CD4-positive, alpha-beta memory T cell (primary cell): ENCODE results near the gene ZNF630. TPM values are rescaled to one million over a fixed set of nuclear protein-coding genes. Genes with fewer than 3 reads are reported as not detected.
"Not testable (repeated sequence)": the region's sequence is repeated elsewhere in the genome, so short reads cannot be mapped to it uniquely, and the experiment has no call there.

ENCODE experiments used
- CTCF ChIA-PET: fragments of 350-600 bp; sonication (Branson Sonifier 250); formaldehyde crosslinking; loops from one replicate; lab custom pipeline; 2021; ENCODE audit warnings: inconsistent platforms; ENCODE audit not compliant: partially characterized antibody; lab: Charles Lee
- POLR2A ChIA-PET: fragments of 350-600 bp; sonication (Branson Sonifier 250); formaldehyde crosslinking; loops from one replicate; lab custom pipeline; 2021; ENCODE audit not compliant: partially characterized antibody; lab: Charles Lee
- DNase-seq, 5 donors: peaks; one replicate each; pipeline versions ENCODE4 v3.0.0 to v3.0.0-alpha.2; 2020 to 2022; ENCODE audit warnings: mixed read lengths in 1 of 5
- H3K27ac ChIP-seq: one replicate; pipeline ENCODE4 v1.7.0; 2013; ENCODE audit warnings: low read depth, low read length
- H3K27me3 ChIP-seq: 2 replicates; pipeline ENCODE4 v1.7.0; 2013; ENCODE audit warnings: mild to moderate bottlenecking, low read length, moderate library complexity; ENCODE audit not compliant: insufficient read depth
- H3K36me3 ChIP-seq: 2 replicates; pipeline ENCODE4 v1.7.0; 2013; ENCODE audit warnings: mild to moderate bottlenecking, low read length, moderate library complexity; ENCODE audit not compliant: insufficient read depth
- H3K4me1 ChIP-seq: 2 replicates; pipeline ENCODE4 v1.7.0; 2013; ENCODE audit warnings: mild to moderate bottlenecking, low read length, moderate library complexity; ENCODE audit not compliant: insufficient read depth
- H3K4me3 ChIP-seq, 2 donors: one replicate each; pipeline ENCODE4 v1.7.0; 2013; ENCODE audit warnings: low read length in 2 of 2, mild to moderate bottlenecking in 1 of 2
- H3K9me3 ChIP-seq, 2 donors: one replicate each; pipeline ENCODE4 v1.7.0; 2013; ENCODE audit warnings: low read length in 2 of 2, control low read depth in 1 of 2; ENCODE audit not compliant: control insufficient read depth in 1 of 2
- H3K27ac Mint-ChIP-seq, 7 donors: one replicate each; pipeline ENCODE4 v1.8.0; 2020 to 2021; ENCODE audit warnings: mixed read lengths in 7 of 7, mild to moderate bottlenecking in 6 of 7, inconsistent platforms in 3 of 7, moderate library complexity in 3 of 7
- H3K27me3 Mint-ChIP-seq, 2 donors: one replicate each; pipeline ENCODE4 v1.8.0; 2020 to 2021; ENCODE audit warnings: mixed read lengths in 2 of 2
- H3K36me3 Mint-ChIP-seq, 2 donors: one replicate each; pipeline ENCODE4 v1.8.0; 2020 to 2021; ENCODE audit warnings: mixed read lengths in 2 of 2, inconsistent platforms in 1 of 2, mild to moderate bottlenecking in 1 of 2
- H3K4me1 Mint-ChIP-seq, 4 donors: one replicate each; pipeline ENCODE4 v1.8.0; 2020 to 2021; ENCODE audit warnings: mixed read lengths in 4 of 4, mild to moderate bottlenecking in 1 of 4
- H3K4me3 Mint-ChIP-seq, 8 donors: one replicate each; pipeline ENCODE4 v1.8.0; 2020 to 2021; ENCODE audit warnings: mixed read lengths in 8 of 8, mild to moderate bottlenecking in 7 of 8, moderate library complexity in 6 of 8, inconsistent platforms in 3 of 8
- H3K9me3 Mint-ChIP-seq, 8 donors: one replicate each; pipeline ENCODE4 v1.8.0; 2020 to 2021; ENCODE audit warnings: mixed read lengths in 8 of 8, mild to moderate bottlenecking in 5 of 8, inconsistent platforms in 3 of 8, moderate library complexity in 1 of 8
- intact Hi-C: fragments of 100-400 bp; cut with micrococcal nuclease; formaldehyde crosslinking; loops from one replicate; pipeline ENCODE4 v1.15.1; 2023
- polyA plus RNA-seq, 2 donors: library from polyadenylated mRNA; unstranded; fragments of 300-500 nt; fragmentation: Illumina TruSeq; gene quantifications; one replicate each; pipeline ENCODE4 v1.2.3, GENCODE V29; 2021
- total RNA-seq, 2 experiments: library from RNA; stranded (reverse); gene quantifications; one replicate each; pipeline ENCODE4 v1.2.3, GENCODE V29; 2021

Gene ZNF630
- total and polyA plus RNA-seq, 4 experiments from 2014 or later, result 1.0 to 6.1 (median 3.1) TPM

DNA sequence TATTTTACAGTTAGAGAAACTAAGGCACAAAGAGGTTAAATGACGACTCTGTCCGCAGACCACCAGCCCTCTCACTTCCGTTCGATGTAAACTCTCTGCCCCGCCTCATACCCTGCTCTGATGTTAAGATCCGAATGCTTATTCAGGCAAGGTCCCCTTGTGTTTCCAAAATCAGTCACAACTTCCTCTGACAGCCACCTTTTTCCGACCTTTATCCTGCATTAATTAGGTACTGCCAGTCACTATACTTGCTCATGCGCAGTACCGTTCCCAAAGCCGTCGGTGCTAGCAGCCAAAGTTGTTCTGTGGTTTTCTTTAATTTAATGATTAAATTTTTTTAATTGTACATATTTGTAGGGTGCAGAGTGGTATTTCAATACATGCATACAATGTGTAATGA, 51.0 kb downstream of the ZNF630 start:
- POLR2A ChIA-PET, result interaction anchor here (0.9 to 1.4 kb wide), 5 partner anchors 18 to 938 kb away, joined by 3 to 10 read pairs (median 3); partner anchors contain the start of gene ARAF
- not testable (repeated sequence) for H3K9me3 ChIP-seq, H3K4me1 ChIP-seq, H3K36me3 Mint-ChIP-seq, H3K36me3 ChIP-seq, H3K4me3 ChIP-seq, H3K27ac ChIP-seq, H3K27me3 Mint-ChIP-seq, H3K27me3 ChIP-seq, H3K9me3 Mint-ChIP-seq
- Mint-ChIP-seq H3K27ac (peak overlapping the region; percentile 31 to 95 (median 81)), H3K4me1 (peaks cover under 1 to 18% (median 9%) of the 10 kb centered on the region in 4 donors), H3K4me3 (peak overlapping the region; percentile 71 to 96 (median 91))
- DNase-seq, result peak in 4 of 5 donors; percentile 9 to 60 (median 18)
- intact Hi-C loops, result loop anchor here (2.0 kb wide), 1 partner anchor 460 kb away; the partner anchor contains the start of gene ARAF
- CTCF ChIA-PET, result interaction anchor here (1.3 to 1.4 kb wide), 2 partner anchors 61 to 188 kb away, joined by 3 to 5 read pairs; no protein-coding TSS in a partner anchor

DNA sequence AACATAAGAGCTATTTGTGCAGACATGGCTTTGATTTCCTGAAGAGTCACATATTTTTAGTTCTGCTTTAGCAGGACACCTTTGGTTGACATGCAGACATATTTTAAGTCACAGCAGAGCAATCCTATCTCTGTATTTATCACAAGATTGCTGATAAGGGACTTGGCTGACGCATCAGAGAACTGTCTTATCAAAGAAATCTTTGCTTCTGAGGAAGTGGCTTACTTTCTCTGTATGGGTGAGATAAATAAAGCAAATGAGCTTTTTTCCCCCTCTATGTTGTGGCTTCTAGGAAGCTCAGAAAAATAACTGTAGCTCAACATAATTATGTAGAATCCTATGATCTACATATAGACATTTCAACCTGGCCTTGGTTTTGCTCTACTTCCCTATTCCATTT, 51.5 kb downstream of the ZNF630 start:
- H3K4me3 Mint-ChIP-seq, H3K27ac ChIP-seq, DNase-seq, H3K4me3 ChIP-seq, H3K27me3 ChIP-seq, H3K36me3 ChIP-seq, H3K9me3 ChIP-seq, H3K27me3 Mint-ChIP-seq, H3K36me3 Mint-ChIP-seq, CTCF ChIA-PET, H3K27ac Mint-ChIP-seq, H3K9me3 Mint-ChIP-seq, H3K4me1 ChIP-seq, POLR2A ChIA-PET: not testable (repeated sequence)
- intact Hi-C loops, result loop anchor here (2.0 kb wide), 1 partner anchor 459 kb away; the partner anchor contains the start of gene ARAF
- peaks cover 0 to 16% (median 8%) of the 10 kb centered on the region in 4 donors for H3K4me1 Mint-ChIP-seq

- H3K36me3 ChIP-seq, H3K27me3 Mint-ChIP-seq, H3K27ac Mint-ChIP-seq, CTCF ChIA-PET, H3K4me3 Mint-ChIP-seq, intact Hi-C loops, H3K27me3 ChIP-seq, H3K27ac ChIP-seq, H3K9me3 ChIP-seq, POLR2A ChIA-PET, H3K9me3 Mint-ChIP-seq, DNase-seq, H3K36me3 Mint-ChIP-seq, H3K4me1 ChIP-seq, H3K4me3 ChIP-seq: not testable (repeated sequence)
- peaks cover 0 to 15% (median 8%) of the 10 kb centered on the region in 4 donors for H3K4me1 Mint-ChIP-seq
Measured at GRCh38 chrX:48016583-48017310, 54.7 kb downstream of the ZNF630 start.

GRCh38 chrX:48009445-48009960, 61.9 kb downstream of the ZNF630 start:
- CTCF ChIA-PET, intact Hi-C loops, DNase-seq, H3K27ac Mint-ChIP-seq, H3K4me3 Mint-ChIP-seq, H3K27ac ChIP-seq, H3K9me3 Mint-ChIP-seq, H3K4me3 ChIP-seq, H3K9me3 ChIP-seq, H3K27me3 Mint-ChIP-seq, POLR2A ChIA-PET, H3K36me3 Mint-ChIP-seq, H3K4me1 Mint-ChIP-seq, H3K27me3 ChIP-seq, H3K4me1 ChIP-seq, H3K36me3 ChIP-seq: not testable (repeated sequence)

Other genes starting within 250 kb of the ZNF630 start
- gene ZNF81, start 234.7 kb downstream of the ZNF630 start, total RNA-seq, result 10 to 100 TPM in 1 of 2 experiments, 1 to 10 TPM in 1; 9.9 to 11.5 TPM
- 1 to 10 TPM; 1.3 to 1.5 TPM for gene ZNF81, start 234.7 kb downstream of the ZNF630 start, polyA plus RNA-seq
- gene ZNF182, start 67.7 kb downstream of the ZNF630 start, total RNA-seq, result 10 to 100 TPM; 13.2 to 13.3 TPM
- gene ZNF182, start 67.7 kb downstream of the ZNF630 start, polyA plus RNA-seq, result 1 to 10 TPM; 2.9 to 7.6 TPM
- gene SPACA5, start 64.7 kb downstream of the ZNF630 start, total RNA-seq, result not detected
- gene SPACA5, start 64.7 kb downstream of the ZNF630 start, polyA plus RNA-seq, result not detected
- gene SPACA5B, start 59.0 kb upstream of the ZNF630 start, total RNA-seq, result not detected
- not detected for gene SPACA5B, start 59.0 kb upstream of the ZNF630 start, polyA plus RNA-seq
- gene SSX5, start 125.2 kb upstream of the ZNF630 start, total RNA-seq, result not detected
- not detected for gene SSX5, start 125.2 kb upstream of the ZNF630 start, polyA plus RNA-seq
- gene SSX1, start 183.8 kb upstream of the ZNF630 start, total RNA-seq, result not detected
- gene SSX1, start 183.8 kb upstream of the ZNF630 start, polyA plus RNA-seq, result not detected